NCI-H2029 (cell line): ENCODE data around the gene PDLIM4.

ENCODE experiments used
- DNase-seq: peaks from one replicate; lab custom pipeline; 2025; lab: John Stamatoyannopoulos, UW

The PDLIM4 gene

GRCh38 chr5:132283423-132284043 is 26.0 kb downstream of the PDLIM4 start:
- no peak for DNase-seq

- no peak for DNase-seq
These were observed 31.6 kb downstream of the PDLIM4 start for GRCh38 chr5:132289097-132289496.

GRCh38 chr5:132291026-132291425 is 33.5 kb downstream of the PDLIM4 start:
- no peak for DNase-seq

GRCh38 chr5:132293066-132293991 is 35.8 kb downstream of the PDLIM4 start:
- peak; percentile 83 for DNase-seq

GRCh38 chr5:132293992-132294727 is 36.7 kb downstream of the PDLIM4 start, which contains the start of gene SLC22A4:
Gene SLC22A4 (plus strand): TSS chr5:132294394. CDS start chr5:132294617, 223 bp downstream.
- DNase-seq = peak; percentile 82

- no peak for DNase-seq
These were observed 37.4 kb downstream of the PDLIM4 start for GRCh38 chr5:132294728-132295504.

- DNase-seq = no peak
These were observed 38.3 kb downstream of the PDLIM4 start for GRCh38 chr5:132295505-132296411.

- DNase-seq = no peak
These were observed 39.0 kb downstream of the PDLIM4 start for GRCh38 chr5:132296412-132297016.

- DNase-seq = no peak
These were observed 39.9 kb downstream of the PDLIM4 start for GRCh38 chr5:132297211-132297940.

- no peak for DNase-seq
These were observed 41.1 kb downstream of the PDLIM4 start for GRCh38 chr5:132298298-132299212.

GRCh38 chr5:132299917-132300316 is 42.4 kb downstream of the PDLIM4 start:
- DNase-seq = no peak

- no peak for DNase-seq
These were observed 43.3 kb downstream of the PDLIM4 start for GRCh38 chr5:132300577-132301343.

- DNase-seq = no peak
These were observed 44.1 kb downstream of the PDLIM4 start for GRCh38 chr5:132301344-132302271.

- no peak for DNase-seq
These were observed 44.9 kb downstream of the PDLIM4 start for GRCh38 chr5:132302413-132302812.

- no peak for DNase-seq
These were observed 46.1 kb downstream of the PDLIM4 start for GRCh38 chr5:132303589-132303988.

GRCh38 chr5:132305420-132305819 is 47.9 kb downstream of the PDLIM4 start:
- no peak for DNase-seq

GRCh38 chr5:132308701-132309100 is 51.2 kb downstream of the PDLIM4 start:
- DNase-seq = no peak
